ENCODE results near the gene TEX54. TPM values are rescaled to one million over a fixed set of nuclear protein-coding genes. Genes with fewer than 3 reads are reported as not detected.

TEX54 gene
- total and polyA plus RNA-seq, 2 of the 13 experiments (the other 11 are each of a cell fraction or from before 2014, with no cell fraction given), result not detected

- peak; percentile 78 for ATAC-seq
- TF ChIP-seq ZNF607 (CRISPR knock-in tag; IDR thresholded peaks at IDR 0.05; ENCODE audit: borderline replicate concordance) (peak; percentile 72; the same call in 1 of the 2 replicates), SP1 (IDR thresholded peaks at IDR 0.05) (no peak), SP1 (CRISPR knock-in tag; IDR thresholded peaks at IDR 0.05) (peak; percentile 76; the same call in 1 of the 2 replicates), SRSF1 (optimal IDR thresholded peaks at IDR 0.05; ENCODE audit: low read depth, low read length) (no peak), MIER3 (CRISPR knock-in tag; IDR thresholded peaks at IDR 0.05; ENCODE audit: borderline replicate concordance) (peak; percentile 97; the same call in 1 of the 2 replicates), NKX3-1 (CRISPR knock-in tag; IDR thresholded peaks at IDR 0.05) (peak; percentile 98), ZMYM3 (CRISPR knock-in tag; IDR thresholded peaks at IDR 0.05) (no peak), SNAPC2 (CRISPR knock-in tag; IDR thresholded peaks at IDR 0.05) (peak; percentile 100), ARNT2 (CRISPR knock-in tag; IDR thresholded peaks at IDR 0.05; ENCODE audit: low read depth) (peak; percentile 81; the same call in 1 of the 2 replicates), ZNF281 (CRISPR knock-in tag; IDR thresholded peaks at IDR 0.05; ENCODE audit: borderline replicate concordance) (peak; percentile 73; the same call in 1 of the 2 replicates), FOXM1 (CRISPR knock-in tag; IDR thresholded peaks at IDR 0.05) (peak; percentile 84; the same call in 1 of the 2 replicates), ZNF672 (CRISPR knock-in tag; IDR thresholded peaks at IDR 0.05) (peak; percentile 94; the same call in 1 of the 2 replicates), REXO4 (CRISPR knock-in tag; IDR thresholded peaks at IDR 0.05; ENCODE audit: borderline replicate concordance) (0 out of 2 replicates have a peak, but pooled peaks have one; percentile 70), GTF3A (CRISPR knock-in tag; conservative IDR thresholded peaks at IDR 0.05) (0 out of 2 replicates have a peak, but pooled peaks have one; percentile 21), ZNF274 (CRISPR knock-in tag; IDR thresholded peaks at IDR 0.05) (no peak), HDAC1 (CRISPR knock-in tag; IDR thresholded peaks at IDR 0.05) (no peak), SMC3 (IDR thresholded peaks at IDR 0.05; ENCODE audit: low read length) (no peak), ELF3 (CRISPR knock-in tag; IDR thresholded peaks at IDR 0.05) (peak; percentile 87), CEBPZ (IDR thresholded peaks at IDR 0.05; ENCODE audit: low read length) (no peak; the same call in 1 of the 2 replicates)
These were observed 8.9 kb upstream of the TEX54 start for GRCh38 chr11:62841361-62842170.

More at GRCh38 chr11:62841361-62842170, 8.9 kb upstream of the TEX54 start:
- intact Hi-C loops (cut with micrococcal nuclease; ENCODE audit: unreplicated experiment), result loop anchor here (1.0 to 5.0 kb wide), 3 partner anchors 10 to 114 kb away; partner anchors contain the start of genes HNRNPUL2, TMEM179B and TTC9C
- Histone ChIP-seq H3K9ac (ENCODE audit: insufficient read depth, low read depth, low read length) (peak overlapping the region; percentile 94), H2AFZ (ENCODE audit: low read length) (no peak overlapping the region), H3K79me2 (ENCODE audit: insufficient read depth, low read length) (peaks cover 20% of the 10 kb centered on the region), H3K27me3 (ENCODE audit: control insufficient read depth in 1 of 2, insufficient read depth in 2 of 2, low read length in 2 of 2) (no peaks in the 10 kb centered on the region; a peak in 1 of 5 replicates), H3K36me3 (replicated peaks in 1 of 2; ENCODE audit: control insufficient read depth in 1 of 2, insufficient read depth in 2 of 2, low read length in 2 of 2) (peaks cover 2 to 6% of the 10 kb centered on the region in 2 experiments; a peak in 3 of 5 replicates), H3K4me3 (replicated peaks in 1 of 3; ENCODE audit: insufficient read depth in 1 of 3, low read depth in 2 of 3, low read length in 3 of 3) (peak overlapping the region; percentile 85 to 100 (median 97)), H3K27ac (ENCODE audit: extremely low read length, insufficient read depth, low read length) (peak overlapping the region; percentile 98), H3K9me3 (ENCODE audit: low read length) (no peaks in the 10 kb centered on the region), H3K4me1 (ENCODE audit: insufficient read depth, low read length) (peaks cover 43% of the 10 kb centered on the region), H4K20me1 (ENCODE audit: insufficient read depth, low read length) (no peaks in the 10 kb centered on the region), H3K4me2 (ENCODE audit: low read depth, low read length) (peak overlapping the region; percentile 94)
- CTCF ChIA-PET (ENCODE audit: low intra/inter-chr PET ratio, low total read pairs), result no interaction called here
- DNase-seq (ENCODE audit: low spot score) (peak; percentile 98), FAIRE-seq (peak; percentile 100)
- POLR2A ChIA-PET, result interaction anchor here (0.6 to 3.4 kb wide), 55 partner anchors 9 to 1343 kb away, joined by 3 to 362 read pairs (median 7); partner anchors contain the start of genes AHNAK, B3GAT3, C11orf98 and CSKMT
- in situ Hi-C loops (cut with HindIII; ENCODE audit: extremely low pct_ligation_motif_present, low pct_unique_long_range_greater_than_20kb), result no loop called here
- BruUV-seq (replicated peaks), result TSS peak; percentile 93
- under 1% methylated on average over 33 of the region's 33 CpGs for WGBS (ENCODE audit: low lambda C conversion rate)
